ENCODE data around the gene CXCL12. TPM values are rescaled to one million over a fixed set of nuclear protein-coding genes. Genes with fewer than 3 reads are reported as not detected.

CXCL12 gene
- total and polyA plus RNA-seq, 4 donors, result 23.7 to 91.4 (median 51.8) TPM

DNA sequence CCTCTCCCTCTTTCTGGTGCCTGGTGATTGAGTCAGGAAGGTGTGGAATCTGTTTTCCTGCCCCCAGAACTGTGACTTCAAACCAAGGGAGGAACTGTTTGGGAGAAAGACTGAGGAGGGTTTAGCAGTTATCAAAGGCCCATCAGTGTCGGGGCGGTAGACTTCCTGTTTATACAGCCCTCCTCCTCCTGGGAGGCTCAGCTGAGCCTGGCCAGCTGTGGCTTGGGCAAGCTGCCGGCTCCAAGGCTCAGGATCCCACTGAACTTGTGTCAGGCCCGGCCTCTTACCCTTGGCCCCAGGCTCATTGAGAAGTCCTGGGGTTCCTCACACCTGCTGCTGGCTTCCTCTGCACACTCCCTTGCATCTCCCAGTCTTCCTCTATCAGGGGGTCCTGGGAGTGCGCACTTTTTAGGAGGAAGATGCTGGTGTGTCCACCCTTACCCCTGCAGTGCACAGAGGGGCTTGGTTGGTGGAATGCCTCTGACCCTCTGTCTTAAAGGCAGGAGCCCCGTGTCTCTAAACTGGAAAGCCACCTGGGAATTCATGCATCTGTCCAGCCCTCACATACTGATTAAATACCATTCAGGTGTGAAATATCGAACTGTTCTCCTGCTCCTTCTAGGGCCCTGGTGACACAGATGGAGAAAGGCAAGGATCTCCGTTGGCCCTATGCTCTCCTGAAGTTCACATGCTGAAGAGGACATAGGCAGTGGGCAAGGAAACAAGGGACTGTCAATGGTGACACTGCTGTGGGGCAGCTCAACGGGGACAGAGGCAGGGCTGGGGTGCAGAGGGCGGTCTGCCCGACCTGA lies 32.4 kb downstream of the CXCL12 start:
- peaks cover 0 to 3% (median 0%) of the 10 kb centered on the region in 4 donors for H3K9me3 ChIP-seq (ENCODE audit: control insufficient read depth in 4 of 4, insufficient read depth in 3 of 4, low read length in 3 of 4)
- DNase-seq, result peak; percentile 92 to 98 (median 95)
- TF ChIP-seq, protein P1, sequence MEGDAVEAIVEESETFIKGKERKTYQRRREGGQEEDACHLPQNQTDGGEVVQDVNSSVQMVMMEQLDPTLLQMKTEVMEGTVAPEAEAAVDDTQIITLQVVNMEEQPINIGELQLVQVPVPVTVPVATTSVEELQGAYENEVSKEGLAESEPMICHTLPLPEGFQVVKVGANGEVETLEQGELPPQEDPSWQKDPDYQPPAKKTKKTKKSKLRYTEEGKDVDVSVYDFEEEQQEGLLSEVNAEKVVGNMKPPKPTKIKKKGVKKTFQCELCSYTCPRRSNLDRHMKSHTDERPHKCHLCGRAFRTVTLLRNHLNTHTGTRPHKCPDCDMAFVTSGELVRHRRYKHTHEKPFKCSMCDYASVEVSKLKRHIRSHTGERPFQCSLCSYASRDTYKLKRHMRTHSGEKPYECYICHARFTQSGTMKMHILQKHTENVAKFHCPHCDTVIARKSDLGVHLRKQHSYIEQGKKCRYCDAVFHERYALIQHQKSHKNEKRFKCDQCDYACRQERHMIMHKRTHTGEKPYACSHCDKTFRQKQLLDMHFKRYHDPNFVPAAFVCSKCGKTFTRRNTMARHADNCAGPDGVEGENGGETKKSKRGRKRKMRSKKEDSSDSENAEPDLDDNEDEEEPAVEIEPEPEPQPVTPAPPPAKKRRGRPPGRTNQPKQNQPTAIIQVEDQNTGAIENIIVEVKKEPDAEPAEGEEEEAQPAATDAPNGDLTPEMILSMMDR (IDR thresholded peaks at IDR 0.05; ENCODE audit: control extremely low read depth, extremely low read depth), result no peak
- peaks cover 0 to 47% (median 16%) of the 10 kb centered on the region in 5 donors for H3K4me1 ChIP-seq (ENCODE audit: control insufficient read depth in 5 of 5, insufficient read depth in 5 of 5, low read length in 5 of 5)
- no peak overlapping the region for H3K9ac ChIP-seq (ENCODE audit: insufficient read depth in 1 of 2, low read length in 2 of 2)
- 60 to 63% methylated on average over 11 of the region's 11 CpGs for WGBS, 2 donors
- no peaks in the 10 kb centered on the region for H3K27me3 ChIP-seq (ENCODE audit: control insufficient read depth in 3 of 3, insufficient read depth in 3 of 3, low read length in 2 of 3)
- no peak overlapping the region for H3K4me3 ChIP-seq
- no peak overlapping the region for H3K27ac ChIP-seq (ENCODE audit: low read depth in 1 of 2, low read length in 1 of 2)
- no peaks in the 10 kb centered on the region for H3K36me3 ChIP-seq (ENCODE audit: control insufficient read depth in 4 of 4, insufficient read depth in 4 of 4, low read length in 4 of 4)
- ATAC-seq (ENCODE audit: insufficient read depth, low FRiP score), result peak; percentile 32

DNA sequence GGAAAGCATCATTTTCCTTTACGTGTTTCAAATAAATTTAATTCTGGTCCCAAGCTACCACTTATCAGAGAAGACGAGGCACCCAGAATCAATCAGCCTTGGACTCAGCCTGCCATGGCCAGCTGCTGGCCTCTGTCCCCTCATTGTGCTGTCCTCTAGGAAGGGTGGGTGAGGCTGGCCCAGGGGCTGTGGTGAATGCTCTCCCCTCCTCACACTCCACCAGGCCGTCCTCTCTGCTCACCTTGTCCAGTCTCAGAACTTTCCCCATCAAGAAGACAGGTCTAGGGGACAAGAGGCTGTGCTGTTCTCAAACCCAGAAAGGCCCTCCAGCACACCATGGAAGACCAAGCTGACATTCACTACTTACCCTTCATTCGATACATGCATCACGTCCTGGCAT lies 36.4 kb downstream of the CXCL12 start:
- TF ChIP-seq, protein P1 (IDR thresholded peaks at IDR 0.05; ENCODE audit: control extremely low read depth, extremely low read depth), result no peak
- Histone ChIP-seq H3K27ac (ENCODE audit: low read depth in 1 of 2, low read length in 1 of 2) (no peak overlapping the region), H3K4me3 (no peak overlapping the region), H3K27me3 (ENCODE audit: control insufficient read depth in 3 of 3, insufficient read depth in 3 of 3, low read length in 2 of 3) (no peaks in the 10 kb centered on the region), H3K36me3 (ENCODE audit: control insufficient read depth in 4 of 4, insufficient read depth in 4 of 4, low read length in 4 of 4) (no peaks in the 10 kb centered on the region), H3K9ac (ENCODE audit: insufficient read depth in 1 of 2, low read length in 2 of 2) (no peak overlapping the region), H3K4me1 (ENCODE audit: control insufficient read depth in 5 of 5, insufficient read depth in 5 of 5, low read length in 5 of 5) (peaks cover 0 to 18% (median 13%) of the 10 kb centered on the region in 5 donors), H3K9me3 (ENCODE audit: control insufficient read depth in 4 of 4, insufficient read depth in 3 of 4, low read length in 3 of 4) (peaks cover 0 to 3% (median 0%) of the 10 kb centered on the region in 4 donors)
- DNase-seq, result peak in 1 of 3 donors; percentile 5
- 93 to 94% methylated on average over 5 of the region's 5 CpGs for WGBS, 2 donors
- ATAC-seq (ENCODE audit: insufficient read depth, low FRiP score), result no peak

DNA sequence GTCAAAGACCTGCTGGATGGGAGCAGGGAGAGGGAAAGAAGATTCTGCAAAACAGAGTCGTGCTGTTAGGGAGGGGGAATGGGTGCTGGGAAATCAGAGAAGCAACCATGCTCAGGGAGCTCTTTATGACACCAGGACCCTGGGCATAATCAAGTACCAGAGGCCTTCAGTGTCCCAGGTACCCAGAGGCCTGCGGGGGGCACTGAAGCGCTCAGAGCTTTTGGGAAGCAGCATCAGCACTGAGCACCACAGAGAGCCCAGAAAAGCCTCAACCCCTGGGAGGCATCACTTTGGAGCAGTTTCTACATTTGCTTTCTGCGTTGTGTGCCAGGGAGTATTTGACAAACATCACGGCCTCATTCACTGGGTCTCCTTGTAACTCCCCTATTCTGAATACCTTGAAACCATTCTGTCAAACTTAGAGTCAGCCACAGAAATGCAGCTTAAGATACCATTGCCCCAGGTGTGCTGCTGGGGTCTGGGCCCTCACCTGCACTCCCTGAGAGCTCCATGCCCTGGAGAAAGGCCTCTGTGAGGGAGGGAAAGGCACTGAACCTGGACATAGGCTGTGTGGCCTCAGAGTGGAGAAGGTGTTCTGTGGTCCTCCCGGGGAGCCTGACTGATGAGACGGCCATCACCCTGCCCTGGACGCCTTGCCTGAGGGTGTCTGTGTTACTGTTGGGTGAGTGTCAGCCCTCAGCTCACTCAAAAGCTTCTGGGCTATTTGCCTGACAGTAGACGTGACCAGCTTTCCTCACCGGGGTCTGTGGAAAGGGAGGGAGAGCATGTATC lies 37.1 kb downstream of the CXCL12 start:
- Histone ChIP-seq H3K27me3 (ENCODE audit: control insufficient read depth in 3 of 3, insufficient read depth in 3 of 3, low read length in 2 of 3) (no peaks in the 10 kb centered on the region), H3K36me3 (ENCODE audit: control insufficient read depth in 4 of 4, insufficient read depth in 4 of 4, low read length in 4 of 4) (no peaks in the 10 kb centered on the region), H3K4me3 (no peak overlapping the region), H3K27ac (ENCODE audit: low read depth in 1 of 2, low read length in 1 of 2) (no peak overlapping the region), H3K9me3 (ENCODE audit: control insufficient read depth in 4 of 4, insufficient read depth in 3 of 4, low read length in 3 of 4) (peaks cover 0 to under 1% (median 0%) of the 10 kb centered on the region in 4 donors), H3K4me1 (ENCODE audit: control insufficient read depth in 5 of 5, insufficient read depth in 5 of 5, low read length in 5 of 5) (peaks cover 0 to 15% (median 11%) of the 10 kb centered on the region in 5 donors), H3K9ac (ENCODE audit: insufficient read depth in 1 of 2, low read length in 2 of 2) (no peak overlapping the region)
- TF ChIP-seq, protein P1 (IDR thresholded peaks at IDR 0.05; ENCODE audit: control extremely low read depth, extremely low read depth), result no peak
- 89% methylated on average over 10 of the region's 10 CpGs for WGBS, 2 donors
- no peak for DNase-seq
- no peak for ATAC-seq (ENCODE audit: insufficient read depth, low FRiP score)

Data from lung (tissue), 12 donors.